H1 (cell line): Measurements from ENCODE around the gene TRIM6. TPM values are rescaled to one million over a fixed set of nuclear protein-coding genes. Genes with fewer than 3 reads are reported as not detected.

Experiments used
- CTCF ChIA-PET: fragments of 300-600 bp; sonication (Branson Sonifier 250); formaldehyde crosslinking; loops from one replicate; lab custom pipeline; 2021; ENCODE audit not compliant: partially characterized antibody; lab: Charles Lee
- POLR2A ChIA-PET: fragments of 300-600 bp; sonication (Branson Sonifier 250); formaldehyde crosslinking; loops from one replicate; lab custom pipeline; 2021; ENCODE audit warnings: inconsistent platforms; ENCODE audit not compliant: partially characterized antibody; lab: Charles Lee
- DNase-seq, 2 experiments: peaks; one replicate each; pipeline versions ENCODE4 v3.0.0 to v3.0.0-alpha.2; 2010 to 2022; ENCODE audit warnings: low spot score in 2 of 2, low read depth in 1 of 2, mixed read lengths in 1 of 2
- FAIRE-seq: peaks from 2 replicates; lab custom pipeline; 2011; peaks lifted over from hg19 to GRCh38; lab: Jason Lieb, UNC
- H2AFZ ChIP-seq: 2 replicates; pipeline ENCODE4 v1.8.1; 2012; ENCODE audit warnings: low read length, inconsistent platforms
- H2AK5ac ChIP-seq: 2 replicates; pipeline ENCODE4 v1.6.1; 2013; ENCODE audit warnings: low read depth, low read length
- H2BK120ac ChIP-seq: replicated peaks from 2 replicates; pipeline ENCODE3; 2013; ENCODE audit warnings: low read depth, low read length, inconsistent platforms
- H2BK12ac ChIP-seq: 2 replicates; pipeline ENCODE4 v1.6.1; 2013; ENCODE audit warnings: low read depth, low read length
- H2BK15ac ChIP-seq: 2 replicates; pipeline ENCODE4 v1.6.1; 2013; ENCODE audit warnings: low read length
- H2BK20ac ChIP-seq: 2 replicates; pipeline ENCODE4 v1.6.1; 2013; ENCODE audit warnings: low read length
- H2BK5ac ChIP-seq: 2 replicates; pipeline ENCODE4 v1.6.1; 2013; ENCODE audit warnings: low read depth, low read length
- H3K14ac ChIP-seq: 2 replicates; pipeline ENCODE4 v1.6.1; 2013; ENCODE audit warnings: inconsistent platforms; ENCODE audit not compliant: insufficient read length
- H3K18ac ChIP-seq: 2 replicates; pipeline ENCODE4 v1.6.1; 2013; ENCODE audit warnings: low read length; ENCODE audit errors: extremely low read depth
- H3K23ac ChIP-seq: 2 replicates; pipeline ENCODE4 v1.6.1; 2013; ENCODE audit warnings: inconsistent platforms; ENCODE audit not compliant: insufficient read length
- H3K23me2 ChIP-seq: 2 replicates; pipeline ENCODE4 v1.6.1; 2013; ENCODE audit warnings: low read depth, low read length
- H3K27ac ChIP-seq: 2 replicates; pipeline ENCODE4 v1.6.1; 2011; ENCODE audit warnings: low read depth, low read length, inconsistent platforms
- H3K27me3 ChIP-seq, 4 experiments: replicated peaks in 1 of 4; 1 replicate in 1 of 4; 2 replicates in 3 of 4; pipeline versions ENCODE4 v1.6.1 to v1.8.1; 2011 to 2013; ENCODE audit warnings: low read length in 3 of 4, mild to moderate bottlenecking in 3 of 4, inconsistent platforms in 2 of 4, mixed read lengths in 2 of 4, moderate library complexity in 1 of 4; ENCODE audit not compliant: control insufficient read depth in 3 of 4, insufficient read depth in 3 of 4; ENCODE audit errors: extremely low read depth in 1 of 4
- H3K36me3 ChIP-seq, 4 experiments: 2 replicates each; pipeline versions ENCODE4 v1.6.1 to v1.8.1; 2011 to 2013; ENCODE audit warnings: mild to moderate bottlenecking in 4 of 4, low read length in 3 of 4, moderate library complexity in 2 of 4, control low read depth in 1 of 4, inconsistent platforms in 1 of 4; ENCODE audit not compliant: insufficient read depth in 4 of 4, control insufficient read depth in 2 of 4
- H3K4ac ChIP-seq: replicated peaks from 2 replicates; pipeline ENCODE3; 2013; ENCODE audit warnings: low read length, low read depth, mixed read lengths, inconsistent platforms; ENCODE audit not compliant: insufficient read length
- H3K4me1 ChIP-seq, 4 experiments: replicated peaks in 1 of 4; 1 replicate in 1 of 4; 2 replicates in 3 of 4; pipeline versions ENCODE4 v1.6.1 to v1.8.1; 2011 to 2013; ENCODE audit warnings: low read length in 3 of 4, inconsistent platforms in 2 of 4, mixed read lengths in 1 of 4; ENCODE audit not compliant: insufficient read depth in 4 of 4, control insufficient read depth in 3 of 4
- H3K4me2 ChIP-seq, 2 experiments: 2 replicates each; pipeline versions ENCODE4 v1.6.1 to v1.8.1; 2011 to 2013; ENCODE audit warnings: low read depth in 2 of 2, low read length in 2 of 2, control low read depth in 1 of 2, inconsistent platforms in 1 of 2, mild to moderate bottlenecking in 1 of 2; ENCODE audit not compliant: insufficient read depth in 1 of 2
- H3K4me3 ChIP-seq, 4 experiments: fragments of 200-600, 300-600 bp in 1 of 4; sonication (generic), shearing (Covaris generic), sonication (Bioruptor Twin) in 1 of 4; 2 replicates each; pipeline versions ENCODE4 v1.5.1 to v1.8.1; 2011 to 2016; ENCODE audit warnings: low read length in 4 of 4, low read depth in 3 of 4, control low read depth in 2 of 4, inconsistent platforms in 2 of 4, mild to moderate bottlenecking in 2 of 4, mixed read lengths in 1 of 4, moderate library complexity in 1 of 4; ENCODE audit not compliant: insufficient read depth in 2 of 4; ENCODE audit errors: extremely low read depth in 1 of 4
- H3K56ac ChIP-seq: replicated peaks from 2 replicates; pipeline ENCODE3; 2013; ENCODE audit warnings: low read depth, mild to moderate bottlenecking, mixed read lengths, low read length, inconsistent platforms; ENCODE audit not compliant: insufficient read length
- H3K79me1 ChIP-seq: 2 replicates; pipeline ENCODE4 v1.6.1; 2013; ENCODE audit warnings: low read depth, low read length, control low read depth
- H3K79me2 ChIP-seq, 2 experiments: 2 replicates each; pipeline versions ENCODE4 v1.6.1 to v1.8.1; 2012 to 2013; ENCODE audit warnings: low read length in 2 of 2, mild to moderate bottlenecking in 2 of 2, inconsistent platforms in 1 of 2; ENCODE audit not compliant: insufficient read depth in 2 of 2, control insufficient read depth in 1 of 2
- H3K9ac ChIP-seq, 4 experiments: replicated peaks in 1 of 4; 1 replicate in 1 of 4; 2 replicates in 3 of 4; pipeline versions ENCODE4 v1.6.1 to v1.8.1; 2011 to 2013; ENCODE audit warnings: low read depth in 3 of 4, low read length in 3 of 4, control low read depth in 2 of 4, mild to moderate bottlenecking in 2 of 4, moderate library complexity in 2 of 4, inconsistent platforms in 1 of 4; ENCODE audit errors: extremely low read depth in 1 of 4
- H3K9me3 ChIP-seq, 2 experiments: 2 replicates each; pipeline versions ENCODE4 v1.6.1 to v1.8.1; 2012 to 2013; ENCODE audit warnings: mild to moderate bottlenecking in 2 of 2, moderate library complexity in 2 of 2, control low read depth in 1 of 2, inconsistent platforms in 1 of 2, low read depth in 1 of 2, low read length in 1 of 2, mixed read lengths in 1 of 2; ENCODE audit not compliant: insufficient read depth in 2 of 2
- H4K20me1 ChIP-seq, 2 experiments: replicated peaks in 1 of 2; 2 replicates each; pipeline versions ENCODE3 to v1.8.1; 2011 to 2013; ENCODE audit warnings: inconsistent platforms in 2 of 2, low read length in 2 of 2, mild to moderate bottlenecking in 1 of 2; ENCODE audit not compliant: insufficient read depth in 2 of 2, control insufficient read depth in 1 of 2
- H4K5ac ChIP-seq: 2 replicates; pipeline ENCODE4 v1.6.1; 2013; ENCODE audit warnings: low read length, low read depth, mixed read lengths, inconsistent platforms; ENCODE audit not compliant: insufficient read length
- H4K8ac ChIP-seq: 2 replicates; pipeline ENCODE4 v1.8.0; 2013; ENCODE audit warnings: mild to moderate bottlenecking, moderate library complexity, low read length, inconsistent platforms; ENCODE audit not compliant: insufficient read depth; ENCODE audit errors: extremely low read depth
- H4K91ac ChIP-seq: replicated peaks from 2 replicates; pipeline ENCODE3; 2013; ENCODE audit warnings: low read length, mixed read lengths, inconsistent platforms; ENCODE audit not compliant: insufficient read length
- ASH2L ChIP-seq: fragments of 200-600, 300-600 bp; sonication (generic); IDR thresholded peaks from one replicate; pipeline ENCODE4 v1.7.1; 2017; ENCODE audit warnings: low read length
- ATF3 ChIP-seq: IDR thresholded peaks from 2 replicates; pipeline ENCODE4 v1.6.1; 2011; ENCODE audit warnings: low read depth, mild to moderate bottlenecking, low read length; ENCODE audit not compliant: insufficient read depth
- GABPA ChIP-seq: IDR thresholded peaks from 2 replicates; pipeline ENCODE4 v1.6.1; 2011; ENCODE audit warnings: mild to moderate bottlenecking, low read length, moderate library complexity, borderline replicate concordance; ENCODE audit not compliant: insufficient read depth
- RAD21 ChIP-seq, 2 experiments: IDR thresholded peaks in 1 of 2; conservative IDR thresholded peaks in 1 of 2; 2 replicates each; pipeline ENCODE4 v1.6.1; 2011; ENCODE audit warnings: low read depth in 2 of 2, low read length in 2 of 2, improper control_type of control experiment in 1 of 2, inconsistent platforms in 1 of 2, mild to moderate bottlenecking in 1 of 2, moderate library complexity in 1 of 2
- SIN3A ChIP-seq, 2 experiments: IDR thresholded peaks in 1 of 2; conservative IDR thresholded peaks in 1 of 2; 2 replicates each; pipeline ENCODE4 v1.6.1; 2011 to 2012; ENCODE audit warnings: low read length in 2 of 2, improper control_type of control experiment in 1 of 2, low read depth in 1 of 2, mild to moderate bottlenecking in 1 of 2
- TAF7 ChIP-seq: optimal IDR thresholded peaks from 2 replicates; pipeline ENCODE3; 2011; ENCODE audit warnings: low read depth, mild to moderate bottlenecking, inconsistent platforms, low read length, moderate library complexity, borderline replicate concordance
- TCF12 ChIP-seq: IDR thresholded peaks from 2 replicates; pipeline ENCODE4 v1.6.1; 2011; ENCODE audit warnings: low read depth, mild to moderate bottlenecking, low read length
- USF2 ChIP-seq: IDR thresholded peaks from 2 replicates; pipeline ENCODE4 v1.6.1; 2011; ENCODE audit warnings: low read length, improper control_type of control experiment
- WGBS, 2 experiments: shearing (Covaris generic) in 1 of 2; methylation state at CpG; one replicate each; pipeline versions ENCODE4 v1.1.6 to v1.1.7; 2013 to 2015; ENCODE audit warnings: low lambda C conversion rate in 2 of 2, mixed read lengths in 2 of 2, inconsistent platforms in 1 of 2, low coverage in 1 of 2, missing lambda C conversion rate in 1 of 2; ENCODE audit not compliant: insufficient replicate concordance in 2 of 2, insufficient coverage in 1 of 2, insufficient read length in 1 of 2; ENCODE audit errors: extremely low coverage in 1 of 2, missing lambda C conversion rate in 1 of 2; 5-methylcytosine and 5-hydroxymethylcytosine counted together
- polyA plus RNA-seq, 7 experiments: library from polyadenylated mRNA; depleted of rRNA in 3 of 7; stranded (reverse) in 5 of 7; unstranded in 2 of 7; fragments of >200 nt in 5 of 7; fragments of 200-250 nt in 2 of 7; gene quantifications; 1 replicate in 5 of 7; 2 replicates in 1 of 7; 4 replicates in 1 of 7; pipeline versions ENCODE4 v1.2.1 to v1.2.3, GENCODE V29; 2011 to 2013; ENCODE audit warnings: missing spikeins in 2 of 7, mixed read lengths in 2 of 7
- total RNA-seq: library from RNA; stranded (reverse); fragmentation: NEBNext Ultra II Directional; extraction: Animal tissue kit (Norgen Biotek cat#: 25700); gene quantifications from 2 replicates; pipeline ENCODE4 v1.2.1, GENCODE V29; 2021

TRIM6 gene
- total and polyA plus RNA-seq, 2 of the 8 experiments (the other 6 are each of a cell fraction or from before 2014, with no cell fraction given), result 21.6 to 23.3 TPM

- DNase-seq (no peak), FAIRE-seq (no peak)
- no peaks in the 10 kb centered on the region for H3K79me2 ChIP-seq
- POLR2A ChIA-PET, result no interaction called here
- H4K5ac ChIP-seq, result no peak overlapping the region
- H2AK5ac ChIP-seq, result no peak overlapping the region
- no peak overlapping the region for H2AFZ ChIP-seq
- no peak overlapping the region for H3K4ac ChIP-seq
- CTCF ChIA-PET, result no interaction called here
- no peak overlapping the region for H2BK20ac ChIP-seq
- H3K23ac ChIP-seq, result no peak overlapping the region
- H2BK5ac ChIP-seq, result no peak overlapping the region
- no peaks in the 10 kb centered on the region for H3K27me3 ChIP-seq
- H3K18ac ChIP-seq, result no peak overlapping the region
- no peak overlapping the region for H3K4me3 ChIP-seq
- H3K4me1 ChIP-seq, result no peaks in the 10 kb centered on the region
- H3K27ac ChIP-seq, result no peak overlapping the region
- H3K14ac ChIP-seq, result no peak overlapping the region
- H2BK12ac ChIP-seq, result no peak overlapping the region
- H3K4me2 ChIP-seq, result no peak overlapping the region
- no peaks in the 10 kb centered on the region for H3K79me1 ChIP-seq
- no peak overlapping the region for H3K56ac ChIP-seq
- no peak overlapping the region for H2BK120ac ChIP-seq
- no peak overlapping the region for H4K91ac ChIP-seq
- WGBS, 2 experiments, result 94% methylated on average over 2 of the region's 2 CpGs; no CpG with 5 or more reads in 1 of the 2 experiments
- H2BK15ac ChIP-seq, result no peak overlapping the region
- no peaks in the 10 kb centered on the region for H4K20me1 ChIP-seq
- no peak overlapping the region for H4K8ac ChIP-seq
- no peaks in the 10 kb centered on the region for H3K36me3 ChIP-seq
- no peak for TF ChIP-seq SIN3A (conservative IDR thresholded peaks at IDR 0.05 in 1 of 2, IDR thresholded peaks at IDR 0.05 in 1 of 2; ENCODE audit: low read depth in 1 of 2, low read length in 2 of 2)
- no peak for TF ChIP-seq RAD21 (IDR thresholded peaks at IDR 0.05 in 1 of 2, conservative IDR thresholded peaks at IDR 0.05 in 1 of 2; ENCODE audit: low read depth in 2 of 2, low read length in 2 of 2)
- TF ChIP-seq ASH2L, result no peak
- no peak for TF ChIP-seq GABPA
- TF ChIP-seq USF2, result no peak
- TF ChIP-seq TCF12, result no peak
- no peak for TF ChIP-seq ATF3
- no peak for TF ChIP-seq TAF7
- TF ChIP-seq, all 59 proteins: peak for 0
- H3K9me3 ChIP-seq, result no peaks in the 10 kb centered on the region
- no peak overlapping the region for H3K9ac ChIP-seq
- no peaks in the 10 kb centered on the region for H3K23me2 ChIP-seq
Measured at GRCh38 chr11:5631417-5631816, 35.0 kb downstream of the TRIM6 start.
